Measurements from ENCODE around the gene FCHSD2.

DNA sequence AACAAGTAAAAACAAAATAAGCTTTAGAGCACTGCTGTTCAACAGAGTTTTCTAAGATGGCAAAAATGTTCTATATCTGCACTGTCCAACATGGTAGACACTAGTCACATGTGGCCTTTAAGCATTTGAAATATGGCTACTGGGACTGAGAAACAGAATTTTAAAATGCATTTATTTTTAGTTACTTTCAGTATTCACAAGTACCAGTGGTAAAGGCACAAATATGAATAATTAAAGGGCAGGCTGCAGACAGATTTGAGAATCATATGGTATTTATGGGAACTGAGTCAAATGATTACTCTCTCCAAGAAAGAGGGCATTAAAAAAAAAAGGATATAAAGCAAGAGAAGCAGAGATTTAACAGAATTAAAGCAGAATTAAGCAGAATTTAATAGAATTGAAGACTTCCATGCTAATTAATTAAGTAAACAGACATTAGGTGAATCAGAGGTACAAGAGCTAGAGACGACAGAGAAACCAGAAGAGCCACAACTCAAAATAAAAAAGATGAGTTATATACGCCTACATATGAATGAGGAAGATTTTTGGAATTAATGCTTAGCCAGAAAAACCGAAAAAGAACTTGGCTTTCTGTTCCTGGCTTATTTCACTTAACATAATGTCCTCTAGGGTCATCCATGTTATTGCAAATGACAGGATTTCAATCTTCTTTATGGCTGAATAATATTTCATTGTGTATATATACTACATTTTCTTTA lies 167.5 kb downstream of the FCHSD2 start:
- TF ChIP-seq ARNT (IDR thresholded peaks at IDR 0.05): no peak
- no peak for TF ChIP-seq SUZ12 (IDR thresholded peaks at IDR 0.05)
- no peak for TF ChIP-seq BHLHE40 (IDR thresholded peaks at IDR 0.05; ENCODE audit: borderline replicate concordance)
- TF ChIP-seq ELF4 (IDR thresholded peaks at IDR 0.05): no peak
- TF ChIP-seq FOXM1 (IDR thresholded peaks at IDR 0.05; ENCODE audit: borderline replicate concordance): no peak
- no peak for TF ChIP-seq SP1 (IDR thresholded peaks at IDR 0.05)
- TF ChIP-seq FOXK2 (IDR thresholded peaks at IDR 0.05): no peak
- TF ChIP-seq HDGF (IDR thresholded peaks at IDR 0.05; ENCODE audit: borderline replicate concordance): no peak
- TF ChIP-seq FOXA1 (IDR thresholded peaks at IDR 0.05): no peak
- no peak for TF ChIP-seq LEF1 (IDR thresholded peaks at IDR 0.05; ENCODE audit: borderline replicate concordance)
